ENCODE results near the gene VTI1A. TPM values are rescaled to one million over a fixed set of nuclear protein-coding genes. Genes with fewer than 3 reads are reported as not detected.

The VTI1A gene
- total RNA-seq, 1 experiment from 2014 or later = 22.0 TPM

GRCh38 chr10:112669989-112670388, 223.0 kb downstream of the VTI1A start:
- Histone ChIP-seq H3K4me2 (ENCODE audit: insufficient read depth, insufficient read length, low read length) (no peak overlapping the region), H3K27ac (ENCODE audit: insufficient read length, low read depth, low read length) (no peak overlapping the region), H3K56ac (ENCODE audit: insufficient read length, low read depth, low read length) (no peak overlapping the region), H2AK5ac (ENCODE audit: insufficient read length, low read length) (no peak overlapping the region), H3K9me3 (ENCODE audit: control insufficient read depth, low read depth, low read length) (no peaks in the 10 kb centered on the region), H4K8ac (replicated peaks; ENCODE audit: insufficient read length, low read depth, low read length) (no peak overlapping the region), H2BK20ac (ENCODE audit: low read depth, low read length, poor library complexity, severe bottlenecking) (no peak overlapping the region), H2AFZ (ENCODE audit: low read length) (no peak overlapping the region), H4K20me1 (ENCODE audit: control insufficient read depth, insufficient read depth, insufficient read length) (no peaks in the 10 kb centered on the region), H4K5ac (ENCODE audit: insufficient read length, low read depth, low read length) (no peak overlapping the region), H3K79me1 (ENCODE audit: insufficient read depth, low read depth, low read length, poor library complexity, severe bottlenecking) (no peaks in the 10 kb centered on the region), H2BK5ac (ENCODE audit: insufficient read length, low read length) (no peak overlapping the region), H3K27me3 (ENCODE audit: insufficient read depth, low read length) (no peaks in the 10 kb centered on the region), H3K79me2 (ENCODE audit: insufficient read depth, low read length) (no peaks in the 10 kb centered on the region), H3K23me2 (ENCODE audit: insufficient read length, low read depth, low read length, poor library complexity, severe bottlenecking) (no peaks in the 10 kb centered on the region), H3K9ac (ENCODE audit: extremely low read depth, insufficient read length, low read length) (no peak overlapping the region), H3K18ac (ENCODE audit: insufficient read length, low read depth, low read length) (no peak overlapping the region), H3K4me1 (ENCODE audit: insufficient read depth, low read length) (peaks cover 8% of the 10 kb centered on the region; the same call in 1 of the 2 replicates), H3K23ac (ENCODE audit: insufficient read length, low read depth, low read length) (no peak overlapping the region), H3K4ac (ENCODE audit: low read depth, low read length) (no peak overlapping the region), H4K91ac (ENCODE audit: insufficient read length, low read depth, low read length) (no peak overlapping the region), H2BK120ac (ENCODE audit: low read depth, low read length, poor library complexity, severe bottlenecking) (no peak overlapping the region), H2BK15ac (ENCODE audit: low read depth, low read length) (no peak overlapping the region), H2BK12ac (ENCODE audit: insufficient read length, low read depth, low read length) (no peak overlapping the region), H3T11ph (ENCODE audit: low read length) (no peak overlapping the region), H3K14ac (ENCODE audit: insufficient read depth, low read length) (no peak overlapping the region)
- TF ChIP-seq, protein P1, sequence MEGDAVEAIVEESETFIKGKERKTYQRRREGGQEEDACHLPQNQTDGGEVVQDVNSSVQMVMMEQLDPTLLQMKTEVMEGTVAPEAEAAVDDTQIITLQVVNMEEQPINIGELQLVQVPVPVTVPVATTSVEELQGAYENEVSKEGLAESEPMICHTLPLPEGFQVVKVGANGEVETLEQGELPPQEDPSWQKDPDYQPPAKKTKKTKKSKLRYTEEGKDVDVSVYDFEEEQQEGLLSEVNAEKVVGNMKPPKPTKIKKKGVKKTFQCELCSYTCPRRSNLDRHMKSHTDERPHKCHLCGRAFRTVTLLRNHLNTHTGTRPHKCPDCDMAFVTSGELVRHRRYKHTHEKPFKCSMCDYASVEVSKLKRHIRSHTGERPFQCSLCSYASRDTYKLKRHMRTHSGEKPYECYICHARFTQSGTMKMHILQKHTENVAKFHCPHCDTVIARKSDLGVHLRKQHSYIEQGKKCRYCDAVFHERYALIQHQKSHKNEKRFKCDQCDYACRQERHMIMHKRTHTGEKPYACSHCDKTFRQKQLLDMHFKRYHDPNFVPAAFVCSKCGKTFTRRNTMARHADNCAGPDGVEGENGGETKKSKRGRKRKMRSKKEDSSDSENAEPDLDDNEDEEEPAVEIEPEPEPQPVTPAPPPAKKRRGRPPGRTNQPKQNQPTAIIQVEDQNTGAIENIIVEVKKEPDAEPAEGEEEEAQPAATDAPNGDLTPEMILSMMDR (conservative IDR thresholded peaks at IDR 0.05) = no peak
- peak overlapping the region; percentile 27 to 71 (median 30); a peak in 2 of 7 replicates for H3K27ac Mint-ChIP-seq
- no CpG with 5 or more reads among the region's 4 CpGs for WGBS (ENCODE audit: extremely low coverage, insufficient read length, low lambda C conversion rate)
- peaks cover 34 to 37% of the 10 kb centered on the region in 2 experiments for H3K4me1 Mint-ChIP-seq
- no peaks in the 10 kb centered on the region for H3K9me3 Mint-ChIP-seq
- no peak for DNase-seq
- H3K27me3 Mint-ChIP-seq (ENCODE audit: low read depth) = no peaks in the 10 kb centered on the region
- H3K36me3 Mint-ChIP-seq (ENCODE audit: insufficient read depth in 1 of 3, low read depth in 3 of 3) = 0 out of 7 replicates have a peak, but pooled peaks cover 0 to 2% (median 0%) of the 10 kb centered on the region in 3 experiments
- H3K4me3 Mint-ChIP-seq = no peak overlapping the region

Data from H9 (cell line).